Prostate gland (tissue), 2 donors: ENCODE measurements around the gene ABCA7. TPM values are rescaled to one million over a fixed set of nuclear protein-coding genes. Genes with fewer than 3 reads are reported as not detected.

Experiments used
- DNase-seq: peaks from one replicate; pipeline ENCODE4 v3.0.0-alpha.2; 2019; ENCODE audit warnings: low spot score
- H3K27ac ChIP-seq, 2 donors: fragments of 200-600 bp; sonication (generic); 2 replicates each; pipeline ENCODE4 v1.5.1; 2017 to 2019
- H3K27me3 ChIP-seq: fragments of 200-600 bp; sonication (generic); replicated peaks from 2 replicates; pipeline ENCODE4 v1.5.1; 2019; ENCODE audit not compliant: insufficient read depth
- H3K36me3 ChIP-seq, 2 donors: fragments of 200-600 bp; sonication (generic); 1 replicate in 1 of 2; 2 replicates in 1 of 2; pipeline versions ENCODE4 v1.5.1 to v1.8.1; 2017 to 2019
- H3K4me1 ChIP-seq: fragments of 200-600 bp; sonication (generic); replicated peaks from 2 replicates; pipeline ENCODE4 v1.5.1; 2019
- H3K4me3 ChIP-seq, 2 donors: fragments of 200-600 bp; sonication (generic); 2 replicates each; pipeline ENCODE4 v1.5.1; 2017 to 2019
- H3K9me3 ChIP-seq: fragments of 200-600 bp; sonication (generic); 2 replicates; pipeline ENCODE4 v1.5.1; 2017
- CTCF ChIP-seq, 4 experiments: fragments of 200-600 bp in 2 of 4; fragments of 450-650 bp in 2 of 4; sonication (generic) in 2 of 4; IDR thresholded peaks; 1 replicate in 3 of 4; 2 replicates in 1 of 4; pipeline ENCODE4 v1.5.1; 2016 to 2019; ENCODE audit warnings: antibody characterized with exemption in 4 of 4, mild to moderate bottlenecking in 2 of 4, moderate library complexity in 2 of 4
- POLR2A ChIP-seq: fragments of 450-650 bp; IDR thresholded peaks from one replicate; pipeline ENCODE4 v1.6.1; 2016; ENCODE audit warnings: antibody characterized with exemption, mild to moderate bottlenecking
- POLR2AphosphoS5 ChIP-seq: sonication (generic); formaldehyde crosslinking; IDR thresholded peaks from one replicate; pipeline ENCODE4 v1.6.1; 2017; ENCODE audit warnings: antibody characterized with exemption
- WGBS: methylation state at CpG from one replicate; pipeline ENCODE4 v1.1.5; 2018; 5-methylcytosine and 5-hydroxymethylcytosine counted together
- intact Hi-C: fragments of 100-400 bp; cut with DNase I; formaldehyde crosslinking; loops from one replicate; pipeline ENCODE4 v1.14.2; 2022
- total RNA-seq, 2 donors: library from RNA; depleted of rRNA; stranded (reverse); fragments of >200 nt; gene quantifications; one replicate each; pipeline ENCODE4 v1.1.0, GENCODE V29; 2016

ABCA7 gene
- total RNA-seq, 2 donors from 2014 or later, result 16.2 to 25.1 TPM

- H3K4me1 ChIP-seq, result peaks cover 6% of the 10 kb centered on the region
- no peak overlapping the region for H3K27ac ChIP-seq
- peaks cover 18% of the 10 kb centered on the region for H3K27me3 ChIP-seq
- H3K36me3 ChIP-seq, result no peaks in the 10 kb centered on the region
- TF ChIP-seq POLR2A (no peak), POLR2AphosphoS5 (no peak), CTCF (IDR thresholded peaks at IDR 0.05) (no peak)
- no peak overlapping the region for H3K4me3 ChIP-seq
- H3K9me3 ChIP-seq, result no peaks in the 10 kb centered on the region
- intact Hi-C loops, result no loop called here
- 68% methylated on average over 25 of the region's 25 CpGs for WGBS
- DNase-seq, result no peak
These were observed 29.3 kb downstream of the ABCA7 start for GRCh38 chr19:1069009-1069779.

GRCh38 chr19:1070576-1070930, 30.6 kb downstream of the ABCA7 start:
- Histone ChIP-seq H3K27ac (no peak overlapping the region), H3K4me1 (peaks cover 6% of the 10 kb centered on the region), H3K36me3 (no peaks in the 10 kb centered on the region), H3K27me3 (peaks cover 18% of the 10 kb centered on the region), H3K9me3 (no peaks in the 10 kb centered on the region), H3K4me3 (no peak overlapping the region)
- no peak for DNase-seq
- intact Hi-C loops, result no loop called here
- TF ChIP-seq POLR2AphosphoS5 (no peak), CTCF (IDR thresholded peaks at IDR 0.05) (no peak), POLR2A (no peak)
- 17% methylated on average over 21 of the region's 21 CpGs for WGBS

- peaks cover 18% of the 10 kb centered on the region for H3K27me3 ChIP-seq
These were observed 31.3 kb downstream of the ABCA7 start for GRCh38 chr19:1070931-1071791.

GRCh38 chr19:1072371-1073015, 32.6 kb downstream of the ABCA7 start:
- Histone ChIP-seq H3K4me3 (no peak overlapping the region), H3K27ac (no peak overlapping the region), H3K4me1 (no peaks in the 10 kb centered on the region), H3K36me3 (no peaks in the 10 kb centered on the region), H3K27me3 (peaks cover 16% of the 10 kb centered on the region), H3K9me3 (no peaks in the 10 kb centered on the region)
- WGBS, result 87% methylated on average over 11 of the region's 11 CpGs
- no peak for DNase-seq
- no peak for TF ChIP-seq CTCF (IDR thresholded peaks at IDR 0.05)
- TF ChIP-seq POLR2A, result no peak
- TF ChIP-seq POLR2AphosphoS5, result no peak
- intact Hi-C loops, result no loop called here

More at GRCh38 chr19:1070931-1071791, 31.3 kb downstream of the ABCA7 start:
- Histone ChIP-seq H3K27ac (no peak overlapping the region), H3K4me3 (peak overlapping the region in 1 of 2 donors; percentile 10), H3K9me3 (no peaks in the 10 kb centered on the region), H3K4me1 (peaks cover 6% of the 10 kb centered on the region), H3K36me3 (no peaks in the 10 kb centered on the region)
- no peak for DNase-seq
- WGBS, result 16% methylated on average over 66 of the region's 99 CpGs
- no peak for TF ChIP-seq POLR2A
- no peak for TF ChIP-seq POLR2AphosphoS5
- no peak for TF ChIP-seq CTCF (IDR thresholded peaks at IDR 0.05)
- intact Hi-C loops, result no loop called here
